T-cell (primary cell): ENCODE data around the gene OSBPL10. TPM values are rescaled to one million over a fixed set of nuclear protein-coding genes. Genes with fewer than 3 reads are reported as not detected.

ENCODE experiments used
- ATAC-seq, 4 experiments: fragments of 200-7000 bp in 3 of 4; fragments of 150-1000 bp in 1 of 4; cut with Tn5 transposase; replicated peaks in 1 of 4; 1 replicate in 3 of 4; 2 replicates in 1 of 4; pipeline ENCODE4 v1.10.0; 2021; ENCODE audit warnings: moderate library complexity in 3 of 4, mild to moderate bottlenecking in 2 of 4, moderate number of reproducible peaks in 1 of 4
- CTCF ChIA-PET, 2 donors: fragments of 300-600 bp; sonication (Branson Sonifier 250); formaldehyde crosslinking; loops; one replicate each; lab custom pipeline; 2022; ENCODE audit warnings: antibody characterized with exemption in 2 of 2; lab: Charles Lee
- POLR2A ChIA-PET, 2 donors: fragments of 300-600 bp; sonication (Branson Sonifier 250); formaldehyde crosslinking; loops; one replicate each; lab custom pipeline; 2022; ENCODE audit warnings: antibody characterized with exemption in 2 of 2; lab: Charles Lee
- DNase-seq, 35 experiments: peaks; one replicate each; pipeline versions ENCODE4 v3.0.0 to v3.0.0-alpha.2; 2013 to 2023
- H3K27ac ChIP-seq: one replicate; pipeline ENCODE4 v1.5.1; 2013; ENCODE audit warnings: low read length
- H3K27me3 ChIP-seq, 2 experiments: replicated peaks in 1 of 2; 1 replicate in 1 of 2; 2 replicates in 1 of 2; pipeline versions ENCODE4 v1.6.1 to v1.7.0; 2013; ENCODE audit warnings: low read length in 1 of 2, mixed read lengths in 1 of 2; ENCODE audit not compliant: control insufficient read depth in 2 of 2, insufficient read depth in 2 of 2; ENCODE audit errors: extremely low read depth in 1 of 2
- H3K36me3 ChIP-seq, 2 donors: 1 replicate in 1 of 2; 2 replicates in 1 of 2; pipeline versions ENCODE4 v1.6.1 to v1.7.0; 2013; ENCODE audit warnings: low read length in 1 of 2; ENCODE audit not compliant: control insufficient read depth in 2 of 2, insufficient read depth in 1 of 2; ENCODE audit errors: extremely low read depth in 1 of 2
- H3K4me1 ChIP-seq, 2 experiments: 1 replicate in 1 of 2; 2 replicates in 1 of 2; pipeline versions ENCODE4 v1.6.1 to v1.7.0; 2013; ENCODE audit warnings: low read length in 2 of 2, mixed read lengths in 1 of 2; ENCODE audit not compliant: insufficient read depth in 2 of 2, control insufficient read depth in 1 of 2; ENCODE audit errors: extremely low read depth in 1 of 2
- H3K4me3 ChIP-seq, 2 donors: 1 replicate in 1 of 2; 2 replicates in 1 of 2; pipeline versions ENCODE4 v1.5.1 to v1.7.0; 2013; ENCODE audit warnings: mild to moderate bottlenecking in 2 of 2, low read length in 1 of 2, moderate library complexity in 1 of 2; ENCODE audit not compliant: control insufficient read depth in 1 of 2; ENCODE audit errors: extremely low read depth in 1 of 2
- H3K9me3 ChIP-seq: 2 replicates; pipeline ENCODE4 v1.7.0; 2013
- H3K27ac Mint-ChIP-seq, 2 donors: one replicate each; pipeline ENCODE4 v1.8.0; 2020 to 2021; ENCODE audit warnings: mild to moderate bottlenecking in 2 of 2, mixed read lengths in 2 of 2
- H3K27me3 Mint-ChIP-seq, 2 donors: one replicate each; pipeline ENCODE4 v1.8.0; 2021 to 2022; ENCODE audit warnings: mixed read lengths in 2 of 2
- H3K36me3 Mint-ChIP-seq: one replicate; pipeline ENCODE4 v1.8.0; 2021; ENCODE audit warnings: mixed read lengths
- H3K4me1 Mint-ChIP-seq, 3 donors: one replicate each; pipeline ENCODE4 v1.8.0; 2020 to 2022; ENCODE audit warnings: mixed read lengths in 3 of 3, mild to moderate bottlenecking in 1 of 3
- H3K4me3 Mint-ChIP-seq, 3 donors: one replicate each; pipeline ENCODE4 v1.8.0; 2020 to 2022; ENCODE audit warnings: mild to moderate bottlenecking in 3 of 3, mixed read lengths in 3 of 3, moderate library complexity in 3 of 3
- H3K9me3 Mint-ChIP-seq, 3 donors: one replicate each; pipeline ENCODE4 v1.8.0; 2020 to 2022; ENCODE audit warnings: mixed read lengths in 3 of 3
- WGBS: methylation state at CpG from one replicate; pipeline ENCODE4 v1.1.5; 2013; ENCODE audit warnings: missing lambda C conversion rate; ENCODE audit not compliant: insufficient coverage; 5-methylcytosine and 5-hydroxymethylcytosine counted together
- total RNA-seq, 35 experiments: library from RNA in 6 of 35; stranded (reverse) in 6 of 35; fragments of 120-200 nt in 1 of 35; gene quantifications; one replicate each; pipeline versions ENCODE4 v1.2.1 to v1.2.4 and lab custom pipeline; 2013 to 2026

Gene OSBPL10
- total RNA-seq, 5 donors from 2014 or later (not counting 1 experiment from before 2014, with no cell fraction given), result 0.77 to 10.4 (median 2.1) TPM

GRCh38 chr3:31817411-31817966 is 163.6 kb downstream of the OSBPL10 start:
- ATAC-seq (no peak), DNase-seq (no peak)
- peaks cover 0 to 4% of the 10 kb centered on the region in 2 experiments for H3K27me3 ChIP-seq
- no peaks in the 10 kb centered on the region for H3K36me3 ChIP-seq
- peaks cover 0 to 8% of the 10 kb centered on the region in 2 experiments for H3K4me1 ChIP-seq
- H3K4me3 Mint-ChIP-seq, result no peak overlapping the region
- no peak overlapping the region for H3K4me3 ChIP-seq
- no peaks in the 10 kb centered on the region for H3K9me3 Mint-ChIP-seq
- peaks cover 0 to 2% of the 10 kb centered on the region in 2 donors for H3K27me3 Mint-ChIP-seq
- 81% methylated on average over 9 of the region's 10 CpGs for WGBS
- no peak overlapping the region for H3K27ac ChIP-seq
- H3K4me1 Mint-ChIP-seq, result peaks cover 0 to 32% (median 23%) of the 10 kb centered on the region in 3 donors
- CTCF ChIA-PET, result no interaction called here
- no peaks in the 10 kb centered on the region for H3K9me3 ChIP-seq
- POLR2A ChIA-PET, result no interaction called here
- H3K27ac Mint-ChIP-seq, result no peak overlapping the region
- H3K36me3 Mint-ChIP-seq, result no peaks in the 10 kb centered on the region

- H3K4me3 Mint-ChIP-seq, result peak overlapping the region in 1 of 3 donors; percentile 41
- peak overlapping the region; percentile 1 for H3K27ac ChIP-seq
- peak overlapping the region in 1 of 2 donors; percentile 26 for H3K4me3 ChIP-seq
- ATAC-seq (peak in 3 of 4 experiments; percentile 72 to 84 (median 78)), DNase-seq (peak in 7 of 35 experiments; percentile 2 to 33 (median 13))
- H3K9me3 ChIP-seq, result no peaks in the 10 kb centered on the region
- H3K27me3 Mint-ChIP-seq, result peaks cover 0 to 2% of the 10 kb centered on the region in 2 donors
- 45% methylated on average over 9 of the region's 11 CpGs for WGBS
- no peaks in the 10 kb centered on the region for H3K36me3 Mint-ChIP-seq
- H3K36me3 ChIP-seq, result no peaks in the 10 kb centered on the region
- CTCF ChIA-PET, result no interaction called here
- peak overlapping the region in 1 of 2 donors; percentile 81 for H3K27ac Mint-ChIP-seq
- no peaks in the 10 kb centered on the region for H3K9me3 Mint-ChIP-seq
- H3K4me1 Mint-ChIP-seq, result peaks cover 0 to 33% (median 23%) of the 10 kb centered on the region in 3 donors
- peaks cover 0 to 6% of the 10 kb centered on the region in 2 experiments for H3K27me3 ChIP-seq
- POLR2A ChIA-PET, result interaction anchor here in 1 of 2 donors (0.6 kb wide), 1 partner anchor 218 kb away, joined by 6 read pairs; no protein-coding TSS in a partner anchor
- peaks cover 0 to 8% of the 10 kb centered on the region in 2 experiments for H3K4me1 ChIP-seq
These were observed 165.2 kb downstream of the OSBPL10 start for GRCh38 chr3:31815631-31816440.

- ATAC-seq (no peak), DNase-seq (no peak)
- Histone ChIP-seq H3K27me3 (peaks cover 0 to 6% of the 10 kb centered on the region in 2 experiments), H3K9me3 (no peaks in the 10 kb centered on the region), H3K27ac (no peak overlapping the region), H3K4me3 (peak overlapping the region in 1 of 2 donors; percentile 7), H3K36me3 (no peaks in the 10 kb centered on the region), H3K4me1 (peaks cover 0 to 8% of the 10 kb centered on the region in 2 experiments)
- Mint-ChIP-seq H3K4me3 (peak overlapping the region in 1 of 3 donors; percentile 41), H3K9me3 (no peaks in the 10 kb centered on the region), H3K27me3 (no peaks in the 10 kb centered on the region), H3K36me3 (no peaks in the 10 kb centered on the region), H3K4me1 (peaks cover 0 to 33% (median 23%) of the 10 kb centered on the region in 3 donors), H3K27ac (peak overlapping the region in 1 of 2 donors; percentile 81)
- POLR2A ChIA-PET, result no interaction called here
- WGBS, result 84% methylated on average over 5 of the region's 6 CpGs
- CTCF ChIA-PET, result no interaction called here
These were observed 166.1 kb downstream of the OSBPL10 start for GRCh38 chr3:31815006-31815405.

- no peaks in the 10 kb centered on the region for H3K9me3 Mint-ChIP-seq
- H3K4me3 ChIP-seq, result no peak overlapping the region
- H3K4me1 ChIP-seq, result peaks cover 0 to 8% of the 10 kb centered on the region in 2 experiments
- H3K4me1 Mint-ChIP-seq, result peaks cover 0 to 33% (median 23%) of the 10 kb centered on the region in 3 donors
- ChIA-PET CTCF (interaction anchor here in 1 of 2 donors (0.6 kb wide), 2 partner anchors 10 to 44 kb away, joined by 3 read pairs; no protein-coding TSS in a partner anchor), POLR2A (no interaction called here)
- H3K27ac Mint-ChIP-seq, result no peak overlapping the region
- no peak for DNase-seq
- H3K27me3 Mint-ChIP-seq, result no peaks in the 10 kb centered on the region
- H3K27ac ChIP-seq, result no peak overlapping the region
- peaks cover 0 to 6% of the 10 kb centered on the region in 2 experiments for H3K27me3 ChIP-seq
- WGBS, result 79% methylated on average over 5 of the region's 7 CpGs
- H3K36me3 ChIP-seq, result no peaks in the 10 kb centered on the region
- H3K4me3 Mint-ChIP-seq, result no peak overlapping the region
- no peak for ATAC-seq
- H3K36me3 Mint-ChIP-seq, result no peaks in the 10 kb centered on the region
- H3K9me3 ChIP-seq, result no peaks in the 10 kb centered on the region
These were observed 167.4 kb downstream of the OSBPL10 start for GRCh38 chr3:31813686-31814085.

GRCh38 chr3:31813197-31813596 is 167.9 kb downstream of the OSBPL10 start:
- Histone ChIP-seq H3K4me1 (peaks cover 0 to 8% of the 10 kb centered on the region in 2 experiments), H3K36me3 (no peaks in the 10 kb centered on the region), H3K27me3 (peaks cover 0 to 6% of the 10 kb centered on the region in 2 experiments), H3K4me3 (no peak overlapping the region), H3K27ac (no peak overlapping the region), H3K9me3 (no peaks in the 10 kb centered on the region)
- Mint-ChIP-seq H3K36me3 (no peaks in the 10 kb centered on the region), H3K9me3 (no peaks in the 10 kb centered on the region), H3K4me3 (no peak overlapping the region), H3K4me1 (peaks cover 0 to 29% (median 23%) of the 10 kb centered on the region in 3 donors), H3K27ac (no peak overlapping the region), H3K27me3 (no peaks in the 10 kb centered on the region)
- ChIA-PET CTCF (interaction anchor here in 1 of 2 donors (0.5 kb wide), 1 partner anchor 510 kb away, joined by 3 read pairs; no protein-coding TSS in a partner anchor), POLR2A (no interaction called here)
- DNase-seq (no peak), ATAC-seq (no peak)

GRCh38 chr3:31810991-31811433 is 170.1 kb downstream of the OSBPL10 start:
- H3K27me3 Mint-ChIP-seq, result peaks cover 0 to 3% of the 10 kb centered on the region in 2 donors
- Histone ChIP-seq H3K27me3 (peaks cover 0 to 2% of the 10 kb centered on the region in 2 experiments), H3K27ac (no peak overlapping the region), H3K9me3 (no peaks in the 10 kb centered on the region), H3K4me1 (no peaks in the 10 kb centered on the region), H3K4me3 (no peak overlapping the region), H3K36me3 (no peaks in the 10 kb centered on the region)
- ATAC-seq, result no peak
- peaks cover 0 to 16% (median 13%) of the 10 kb centered on the region in 3 donors for H3K4me1 Mint-ChIP-seq
- POLR2A ChIA-PET, result no interaction called here
- no peaks in the 10 kb centered on the region for H3K36me3 Mint-ChIP-seq
- DNase-seq, result no peak
- H3K9me3 Mint-ChIP-seq, result no peaks in the 10 kb centered on the region
- no peak overlapping the region for H3K4me3 Mint-ChIP-seq
- CTCF ChIA-PET, result no interaction called here
- no peak overlapping the region for H3K27ac Mint-ChIP-seq
- WGBS, result 95% methylated on average over 4 of the region's 11 CpGs
